HG03469 (cell line): ENCODE results near the gene TMEM126A.
"Not testable (repeated sequence)": the region's sequence is repeated elsewhere in the genome, so short reads cannot be mapped to it uniquely, and the experiment has no call there.

Experiments
- ATAC-seq: cut with Tn5 transposase; IDR thresholded peaks from one replicate; pipeline ENCODE4 v1.9.1; 2021; ENCODE audit warnings: mild to moderate bottlenecking, moderate library complexity, moderate number of reproducible peaks; ENCODE audit not compliant: unreplicated experiment

TMEM126A gene

GRCh38 chr11:85656777-85657176 lies 9.0 kb downstream of the TMEM126A start:
- no peak for ATAC-seq

- no peak for ATAC-seq
Measured at GRCh38 chr11:85658180-85658579, 10.4 kb downstream of the TMEM126A start.

GRCh38 chr11:85661972-85662664 lies 14.4 kb downstream of the TMEM126A start:
- ATAC-seq, result no peak

- ATAC-seq, result no peak
Measured at GRCh38 chr11:85663080-85663752, 15.4 kb downstream of the TMEM126A start.

GRCh38 chr11:85663753-85664614 lies 16.2 kb downstream of the TMEM126A start:
- peak; percentile 49 for ATAC-seq

GRCh38 chr11:85664615-85665481 lies 17.1 kb downstream of the TMEM126A start, which contains the start of gene CREBZF:
Gene CREBZF, minus strand, starts transcription at chr11:85665129. Its CDS starts 254 bp downstream, at chr11:85664875.
- peak; percentile 84 for ATAC-seq

GRCh38 chr11:85665733-85666132 lies 18.0 kb downstream of the TMEM126A start:
- ATAC-seq, result no peak

- no peak for ATAC-seq
Measured at GRCh38 chr11:85666687-85667086, 18.9 kb downstream of the TMEM126A start.

GRCh38 chr11:85668157-85668556 lies 20.4 kb downstream of the TMEM126A start:
- no peak for ATAC-seq

- not testable (repeated sequence) for ATAC-seq
Measured at GRCh38 chr11:85670949-85671663, 23.3 kb downstream of the TMEM126A start.

- ATAC-seq, result no peak
Measured at GRCh38 chr11:85672105-85672902, 24.5 kb downstream of the TMEM126A start.

- no peak for ATAC-seq
Measured at GRCh38 chr11:85673393-85673792, 25.6 kb downstream of the TMEM126A start.

- no peak for ATAC-seq
Measured at GRCh38 chr11:85679576-85679975, 31.8 kb downstream of the TMEM126A start.

- ATAC-seq, result no peak
Measured at GRCh38 chr11:85680897-85681296, 33.1 kb downstream of the TMEM126A start.

GRCh38 chr11:85682330-85683305 lies 34.9 kb downstream of the TMEM126A start:
- peak; percentile 68 for ATAC-seq

GRCh38 chr11:85685125-85685819 lies 37.5 kb downstream of the TMEM126A start:
- no peak for ATAC-seq

- no peak for ATAC-seq
Measured at GRCh38 chr11:85685820-85686459, 38.2 kb downstream of the TMEM126A start, which contains the start of gene CCDC89. Gene CCDC89, minus strand, starts transcription at chr11:85686195. Its CDS starts 65 bp downstream, at chr11:85686130.
